ENCODE measurements around the gene SHANK3.

Gene SHANK3

DNA sequence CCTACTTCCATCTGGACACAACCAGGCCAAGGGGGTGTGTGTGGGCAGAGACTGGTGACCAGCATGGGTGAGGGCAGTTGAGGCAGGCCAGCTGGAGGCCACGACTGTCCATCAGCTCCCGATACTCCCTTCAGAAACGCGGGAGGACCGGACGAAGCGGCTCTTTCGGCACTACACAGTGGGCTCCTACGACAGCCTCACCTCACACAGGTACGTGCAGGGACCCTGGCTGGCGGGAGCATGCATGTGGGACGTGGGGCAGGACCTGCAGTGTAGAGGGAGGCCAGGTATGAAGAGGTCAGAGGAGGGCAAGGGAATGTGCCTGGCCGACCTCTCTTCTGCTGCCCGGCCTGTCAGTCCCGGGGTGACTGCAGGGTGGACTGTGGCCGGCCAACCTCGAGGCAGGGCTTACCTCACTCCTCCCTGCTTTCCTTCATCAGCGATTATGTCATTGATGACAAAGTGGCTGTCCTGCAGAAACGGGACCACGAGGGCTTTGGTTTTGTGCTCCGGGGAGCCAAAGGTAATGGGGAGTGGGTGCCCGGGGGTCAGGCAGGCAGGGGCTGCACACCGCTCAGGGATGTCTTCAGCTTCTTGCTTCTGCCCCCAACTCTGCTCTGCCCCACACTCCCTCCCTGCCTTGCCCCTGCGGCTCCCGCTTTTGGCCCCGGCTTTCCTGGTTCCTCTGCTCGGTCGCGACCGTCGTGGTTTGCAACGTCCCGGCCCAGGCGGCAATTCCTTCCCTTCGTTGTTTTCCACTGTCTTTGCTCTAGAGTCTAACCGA is 31.3 kb downstream of the SHANK3 start:
- DNase-seq (ENCODE audit: low spot score), result no peak
- POLR2A ChIA-PET (ENCODE audit: low non-redundant PET), result no interaction called here
- H3K27ac ChIP-seq, result no peak overlapping the region
- CTCF ChIA-PET, result interaction anchor here (0.6 kb wide), 2 partner anchors 41 to 42 kb away, joined by 6 to 8 read pairs; no protein-coding TSS in a partner anchor
- no peak for TF ChIP-seq CTCF (conservative IDR thresholded peaks at IDR 0.05; ENCODE audit: low read depth)

- no peak for TF ChIP-seq CTCF (conservative IDR thresholded peaks at IDR 0.05; ENCODE audit: low read depth)
- no peak overlapping the region for H3K27ac ChIP-seq
- DNase-seq (ENCODE audit: low spot score), result no peak
- ChIA-PET POLR2A (ENCODE audit: low non-redundant PET) (no interaction called here), CTCF (no interaction called here)
These were observed 32.0 kb downstream of the SHANK3 start for GRCh38 chr22:50704510-50705218.

GRCh38 chr22:50705219-50705691 is 32.6 kb downstream of the SHANK3 start:
- H3K27ac ChIP-seq, result no peak overlapping the region
- POLR2A ChIA-PET (ENCODE audit: low non-redundant PET), result no interaction called here
- CTCF ChIA-PET, result no interaction called here
- TF ChIP-seq CTCF (conservative IDR thresholded peaks at IDR 0.05; ENCODE audit: low read depth), result no peak
- no peak for DNase-seq (ENCODE audit: low spot score)

GRCh38 chr22:50705851-50706351 is 33.3 kb downstream of the SHANK3 start:
- CTCF ChIA-PET, result no interaction called here
- no peak overlapping the region for H3K27ac ChIP-seq
- DNase-seq (ENCODE audit: low spot score), result no peak
- TF ChIP-seq CTCF (conservative IDR thresholded peaks at IDR 0.05; ENCODE audit: low read depth), result no peak
- POLR2A ChIA-PET (ENCODE audit: low non-redundant PET), result no interaction called here

GRCh38 chr22:50706481-50707125 is 34.0 kb downstream of the SHANK3 start:
- POLR2A ChIA-PET (ENCODE audit: low non-redundant PET), result interaction anchor here (0.7 kb wide), 1 partner anchor 14 kb away, joined by 3 read pairs; no protein-coding TSS in a partner anchor
- TF ChIP-seq CTCF (conservative IDR thresholded peaks at IDR 0.05; ENCODE audit: low read depth), result no peak
- no peak overlapping the region for H3K27ac ChIP-seq
- no peak for DNase-seq (ENCODE audit: low spot score)
- CTCF ChIA-PET, result no interaction called here

DNA sequence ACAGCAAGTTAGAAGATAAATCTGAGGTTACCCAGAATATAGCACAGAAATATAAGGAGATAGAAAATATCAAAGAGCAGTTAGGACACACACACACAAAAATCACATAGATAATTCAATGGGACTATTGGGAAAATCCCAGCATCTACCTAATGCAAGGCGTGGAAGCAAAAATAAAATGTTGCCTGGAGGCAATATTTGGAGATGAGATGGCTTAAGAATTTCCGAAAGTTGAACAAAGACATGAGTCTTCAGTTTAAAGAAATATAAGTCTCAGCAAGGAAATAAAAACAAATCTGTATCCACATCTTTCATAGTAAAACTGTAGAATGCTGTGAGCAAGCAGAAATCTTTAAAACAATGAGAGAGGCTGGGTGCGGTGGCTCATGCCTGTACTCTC is 35.9 kb downstream of the SHANK3 start:
- H3K27ac ChIP-seq, result no peak overlapping the region
- no peak for DNase-seq (ENCODE audit: low spot score)
- no peak for TF ChIP-seq CTCF (conservative IDR thresholded peaks at IDR 0.05; ENCODE audit: low read depth)
- POLR2A ChIA-PET (ENCODE audit: low non-redundant PET), result no interaction called here
- CTCF ChIA-PET, result interaction anchor here (0.5 kb wide), 1 partner anchor 66 kb away, joined by 3 read pairs; no protein-coding TSS in a partner anchor

All from RWPE1 (cell line).